Measurements from ENCODE around the gene PTPRD.
"Not testable (repeated sequence)": the region's sequence is repeated elsewhere in the genome, so short reads cannot be mapped to it uniquely, and the experiment has no call there.

PTPRD gene

GRCh38 chr9:8724284-8725018 is 1888.4 kb downstream of the PTPRD start:
- no peak for DNase-seq (ENCODE audit: low spot score)

DNA sequence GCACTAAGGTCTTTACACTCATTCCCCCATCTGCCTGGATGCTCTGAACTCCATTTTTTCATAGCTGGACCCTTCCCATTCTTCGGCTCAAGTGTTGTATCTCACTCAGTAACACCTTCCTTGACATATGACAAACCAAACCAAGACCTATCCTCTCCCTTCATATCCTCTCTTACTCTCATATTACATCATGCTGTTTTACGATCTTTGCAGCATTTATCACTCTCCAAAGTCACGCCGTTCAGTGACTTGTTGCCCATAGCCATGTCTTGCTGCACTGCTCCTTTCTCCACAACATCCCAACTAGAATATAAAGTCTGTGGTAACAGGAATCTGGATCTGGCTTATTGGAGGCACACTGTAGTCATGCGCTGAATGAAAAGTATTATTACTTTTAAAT is 1889.6 kb downstream of the PTPRD start:
- no peak for DNase-seq (ENCODE audit: low spot score)

GRCh38 chr9:8719833-8720486 is 1892.8 kb downstream of the PTPRD start:
- no peak for DNase-seq (ENCODE audit: low spot score)

- no peak for DNase-seq (ENCODE audit: low spot score)
Measured at GRCh38 chr9:8718121-8718725, 1894.6 kb downstream of the PTPRD start.

DNA sequence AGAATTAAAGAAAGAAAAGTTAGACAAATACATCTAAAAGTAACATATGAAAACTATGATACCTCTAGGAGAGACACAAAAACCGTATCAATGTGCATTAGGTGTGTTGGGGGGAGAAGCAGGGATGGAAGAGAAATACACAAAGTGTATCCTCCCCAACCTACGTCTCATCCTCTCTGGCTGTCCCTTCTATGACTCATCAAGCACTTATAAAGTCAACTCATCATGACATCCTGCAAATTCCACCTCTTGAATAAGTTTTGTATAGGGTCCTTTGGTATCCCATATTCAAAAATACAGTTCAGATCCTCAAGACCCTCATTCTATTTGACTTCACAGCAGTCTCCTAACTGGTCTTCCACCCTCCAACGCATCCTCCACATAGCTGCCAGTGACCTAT is 1895.7 kb downstream of the PTPRD start:
- no peak for DNase-seq (ENCODE audit: low spot score)

DNA sequence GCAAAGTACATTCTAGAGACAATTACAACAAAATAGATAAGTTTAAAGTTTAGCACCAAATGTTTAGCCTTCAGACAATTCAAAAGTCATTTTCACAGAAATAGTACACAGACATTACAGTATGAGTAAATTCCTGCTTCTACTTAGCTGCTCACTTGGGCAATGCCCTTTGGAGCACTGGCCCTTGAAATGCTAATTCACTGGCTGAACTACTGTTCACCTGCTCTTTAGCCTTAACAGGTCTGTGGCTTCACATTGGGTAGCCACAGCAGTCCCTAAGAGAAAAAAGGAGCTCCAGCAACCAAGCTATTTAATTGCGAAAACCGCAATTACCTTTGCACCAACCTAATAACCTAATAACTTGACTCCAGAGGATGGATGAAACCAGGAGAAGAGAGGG is 1897.0 kb downstream of the PTPRD start:
- DNase-seq (ENCODE audit: low spot score) = no peak

DNA sequence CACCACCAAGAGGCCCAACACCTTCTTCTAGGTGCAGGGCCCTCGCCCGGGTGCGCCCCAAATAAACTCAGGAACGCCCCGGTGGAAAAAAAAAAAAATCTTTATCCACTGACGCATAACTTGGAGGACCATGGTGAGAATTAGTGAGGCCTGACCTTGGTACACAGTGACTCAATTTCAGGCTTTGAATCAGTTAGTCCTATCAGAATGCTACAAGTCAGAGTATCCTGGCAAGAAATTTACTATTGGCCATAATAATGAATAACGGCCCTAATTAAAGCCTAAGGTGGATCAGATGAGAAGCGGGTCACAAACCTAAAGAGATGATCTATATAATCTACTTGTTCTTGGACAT is 1899.0 kb downstream of the PTPRD start:
- no peak for DNase-seq (ENCODE audit: low spot score)

DNA sequence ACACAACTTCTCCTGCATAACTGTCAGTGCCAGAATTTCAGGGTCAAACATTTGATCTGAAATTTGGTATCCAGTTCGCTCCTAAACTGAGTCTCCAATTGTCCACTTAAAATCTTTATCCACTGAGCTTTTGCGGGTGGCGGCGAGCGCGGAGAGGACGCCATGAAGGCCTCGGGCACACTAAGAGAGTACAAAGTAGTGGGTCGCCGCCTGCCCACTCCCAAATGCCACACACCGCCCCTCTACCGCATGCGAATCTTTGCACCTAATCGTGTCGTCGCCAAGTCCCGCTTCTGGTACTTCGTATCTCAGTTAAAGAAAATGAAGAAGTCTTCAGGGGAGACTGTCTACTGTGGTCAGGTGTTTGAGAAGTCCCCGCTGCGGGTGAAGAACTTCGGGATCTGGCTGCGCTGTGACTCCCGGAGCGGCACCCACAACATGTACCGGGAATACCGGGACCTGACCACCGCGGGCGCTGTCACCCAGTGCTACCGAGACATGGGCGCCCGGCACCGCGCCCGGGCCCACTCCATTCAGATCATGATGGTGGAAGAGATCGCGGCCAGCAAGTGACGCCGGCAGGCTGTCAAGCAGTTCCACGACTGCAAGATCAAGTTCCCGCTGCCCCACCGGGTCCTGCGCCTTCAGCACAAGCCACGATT is 1899.5 kb downstream of the PTPRD start:
- DNase-seq (ENCODE audit: low spot score) = no peak

DNA sequence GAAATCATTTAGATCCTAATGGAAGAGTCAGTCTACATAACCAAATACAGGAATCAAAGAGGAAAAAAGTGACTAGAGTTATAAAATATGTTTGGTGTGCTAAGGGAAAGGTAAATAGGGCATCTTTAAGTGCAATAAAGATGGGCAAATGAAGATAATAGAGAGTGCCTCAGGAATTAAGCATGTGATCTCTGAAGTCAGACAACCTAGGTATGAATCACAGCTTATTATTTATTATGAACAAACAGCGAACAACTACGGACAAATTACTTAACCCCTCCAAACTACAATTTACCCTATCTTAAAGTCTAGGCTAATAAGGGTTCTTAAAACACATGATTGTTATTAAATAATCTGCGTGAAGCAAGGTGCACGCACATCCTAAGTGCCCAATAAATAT is 1903.1 kb downstream of the PTPRD start:
- no peak for DNase-seq (ENCODE audit: low spot score)

DNA sequence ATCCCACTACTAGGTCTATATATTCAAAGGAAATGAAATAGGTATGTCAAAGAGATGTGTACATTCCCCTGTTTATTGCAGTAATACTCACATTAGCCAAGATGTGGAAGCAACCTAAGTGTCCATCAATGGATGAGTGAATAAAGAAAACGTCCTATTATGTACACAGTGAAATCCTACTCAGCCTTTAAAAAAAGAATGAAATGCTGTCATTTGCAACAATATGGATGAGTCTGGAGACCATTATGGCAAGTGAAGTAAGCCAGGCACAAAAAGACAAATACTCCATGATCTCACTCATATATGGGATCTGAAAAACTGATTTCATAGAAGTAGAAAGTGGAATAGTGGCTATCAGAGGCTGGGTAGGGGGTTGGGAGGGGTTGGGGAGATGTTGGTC is 1904.1 kb downstream of the PTPRD start:
- no peak for DNase-seq (ENCODE audit: low spot score)

DNA sequence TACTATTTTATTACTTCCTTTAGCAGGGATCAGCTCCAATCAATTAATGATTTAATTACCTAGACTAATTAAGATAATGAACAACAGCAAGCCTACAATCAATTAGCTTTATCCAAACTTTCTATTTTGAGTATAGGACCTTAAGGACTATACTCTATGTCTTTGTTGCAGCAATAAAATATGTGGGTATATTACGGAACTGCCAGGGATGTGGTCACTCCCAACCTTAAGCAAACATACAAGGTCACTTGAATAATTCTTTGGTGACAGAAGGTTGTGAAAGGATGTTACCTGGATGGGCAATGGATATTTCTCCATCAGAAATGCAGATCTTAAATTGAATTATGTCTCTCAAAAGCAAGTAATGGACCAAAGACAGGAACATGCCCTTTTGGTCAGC is 1905.8 kb downstream of the PTPRD start:
- no peak for DNase-seq (ENCODE audit: low spot score)

GRCh38 chr9:8706531-8706930 is 1906.3 kb downstream of the PTPRD start:
- DNase-seq (ENCODE audit: low spot score) = no peak

GRCh38 chr9:8705861-8706260 is 1906.9 kb downstream of the PTPRD start:
- DNase-seq (ENCODE audit: low spot score) = no peak

GRCh38 chr9:8703904-8704303 is 1908.9 kb downstream of the PTPRD start:
- no peak for DNase-seq (ENCODE audit: low spot score)

GRCh38 chr9:8701904-8702303 is 1910.9 kb downstream of the PTPRD start:
- DNase-seq (ENCODE audit: low spot score) = no peak

DNA sequence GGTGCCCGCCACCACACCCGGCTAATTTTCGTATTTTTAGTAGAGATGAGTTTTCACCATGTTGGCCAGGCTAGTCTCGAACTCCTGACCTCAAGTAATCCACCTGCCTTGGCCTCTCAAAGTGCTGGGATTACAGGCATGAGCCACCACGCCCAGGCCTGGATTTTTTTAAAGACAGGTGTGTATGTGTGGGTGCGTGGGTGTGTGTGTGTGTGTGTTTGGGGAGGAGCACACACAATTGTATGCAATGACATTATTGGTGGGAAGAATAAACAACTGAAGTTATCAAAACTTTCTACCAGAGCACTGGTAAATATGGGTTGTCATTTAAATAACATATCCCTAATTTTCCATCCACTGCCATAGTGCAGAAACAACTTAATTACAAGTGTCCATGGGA is 1915.2 kb downstream of the PTPRD start:
- not testable (repeated sequence) for DNase-seq (ENCODE audit: low spot score)

DNA sequence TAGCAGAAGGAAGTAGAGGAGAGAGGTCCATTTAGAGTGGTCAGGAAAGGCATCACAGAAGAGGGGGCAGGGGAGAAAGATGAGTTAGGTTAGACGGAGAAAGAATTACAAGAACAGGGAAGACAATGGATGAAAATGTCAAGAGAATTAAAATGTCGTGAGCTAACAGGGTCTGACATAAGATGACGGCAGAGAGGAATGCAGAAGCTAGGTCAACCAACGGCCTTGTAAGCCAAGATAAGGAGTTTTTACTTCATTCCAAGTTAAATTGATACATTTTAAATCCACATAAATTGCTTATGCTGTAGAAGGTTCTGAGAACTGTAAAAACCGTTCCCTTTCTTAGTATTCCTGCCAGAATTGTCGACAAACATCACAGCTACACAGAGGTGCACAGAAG is 1916.3 kb downstream of the PTPRD start:
- no peak for DNase-seq (ENCODE audit: low spot score)

- no peak for DNase-seq (ENCODE audit: low spot score)
Measured at GRCh38 chr9:8694983-8695588, 1917.7 kb downstream of the PTPRD start.

DNA sequence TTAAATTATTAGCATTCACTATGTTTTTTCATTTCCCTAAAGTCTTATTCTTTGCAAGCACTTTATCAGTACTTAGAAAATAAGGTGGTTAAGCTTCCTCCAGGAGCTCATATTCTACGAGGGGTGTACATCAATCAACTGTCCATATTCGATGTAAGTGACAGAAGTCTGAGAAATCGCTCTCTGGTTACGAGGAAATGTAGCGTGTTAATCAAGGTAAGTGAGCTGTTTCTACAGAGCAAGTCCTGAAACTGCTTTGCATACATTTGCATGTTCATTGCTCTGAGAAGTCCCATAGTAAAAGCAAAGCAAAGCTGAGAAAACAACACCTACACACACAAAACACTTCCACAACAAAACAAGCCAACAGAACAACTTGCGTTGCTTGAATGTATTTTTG is 1919.3 kb downstream of the PTPRD start:
- DNase-seq (ENCODE audit: low spot score) = no peak

- no peak for DNase-seq (ENCODE audit: low spot score)
Measured at GRCh38 chr9:8686516-8686915, 1926.3 kb downstream of the PTPRD start.

GRCh38 chr9:8685825-8686224 is 1927.0 kb downstream of the PTPRD start:
- no peak for DNase-seq (ENCODE audit: low spot score)

GRCh38 chr9:8684978-8685708 is 1927.7 kb downstream of the PTPRD start:
- DNase-seq (ENCODE audit: low spot score) = no peak

Measured in CD4-positive, alpha-beta T cell treated with Interleukin-6 at 100 ng/mL for 8 hours (primary cell).